MM.1S (cell line): Measurements from ENCODE around the gene TBRG1.

ENCODE experiments used
- DNase-seq: peaks from one replicate; pipeline ENCODE4 v3.0.0-alpha.2; 2015
- H2AFZ ChIP-seq: fragments of 300-600 bp; sonication (generic); 2 replicates; pipeline ENCODE4 v1.6.0; 2016; ENCODE audit warnings: antibody characterized with exemption, low read length
- H3F3A ChIP-seq: fragments of 300-600 bp; sonication (generic); 2 replicates; pipeline ENCODE4 v1.6.1; 2016; ENCODE audit warnings: mild to moderate bottlenecking, antibody characterized with exemption, low read length, moderate library complexity, mixed read lengths; ENCODE audit not compliant: insufficient read depth
- H3K27ac ChIP-seq: fragments of 300-600 bp; sonication (generic); 2 replicates; pipeline ENCODE4 v1.5.1; 2016; ENCODE audit warnings: mild to moderate bottlenecking, low read length
- H3K27me3 ChIP-seq: fragments of 300-600 bp; sonication (generic); replicated peaks from 2 replicates; pipeline ENCODE4 v1.6.0; 2016; ENCODE audit warnings: low read length; ENCODE audit not compliant: insufficient read depth
- H3K36me3 ChIP-seq: fragments of 300-600 bp; sonication (generic); replicated peaks from 2 replicates; pipeline ENCODE4 v1.6.1; 2016; ENCODE audit warnings: mild to moderate bottlenecking, low read length, mixed read lengths; ENCODE audit not compliant: insufficient read depth
- H3K4me1 ChIP-seq: fragments of 300-600 bp; sonication (generic); 2 replicates; pipeline ENCODE4 v1.6.1; 2016; ENCODE audit warnings: low read length, mixed read lengths
- H3K4me2 ChIP-seq: fragments of 300-600 bp; sonication (generic); 2 replicates; pipeline ENCODE4 v1.6.0; 2016; ENCODE audit warnings: low read depth, low read length
- H3K4me3 ChIP-seq: fragments of 300-600 bp; sonication (generic); 2 replicates; pipeline ENCODE4 v1.5.1; 2016; ENCODE audit warnings: low read length, mixed read lengths
- H3K79me2 ChIP-seq: fragments of 300-600 bp; sonication (generic); 2 replicates; pipeline ENCODE4 v1.6.1; 2016; ENCODE audit warnings: mixed run types, low read length, mixed read lengths
- H3K9ac ChIP-seq: fragments of 300-600 bp; sonication (generic); 2 replicates; pipeline ENCODE4 v1.6.1; 2016; ENCODE audit warnings: low read length, mixed read lengths
- H3K9me2 ChIP-seq: fragments of 300-600 bp; sonication (generic); replicated peaks from 2 replicates; pipeline ENCODE4 v1.6.1; 2016; ENCODE audit warnings: mild to moderate bottlenecking, low read length, mixed read lengths; ENCODE audit not compliant: insufficient read depth
- H3K9me3 ChIP-seq: fragments of 300-600 bp; sonication (generic); replicated peaks from 2 replicates; pipeline ENCODE4 v1.6.1; 2016; ENCODE audit warnings: mild to moderate bottlenecking, low read length, mixed read lengths; ENCODE audit not compliant: insufficient read depth
- H4K20me1 ChIP-seq: fragments of 300-600 bp; sonication (generic); 2 replicates; pipeline ENCODE4 v1.6.1; 2016; ENCODE audit warnings: mild to moderate bottlenecking, low read length, moderate library complexity, mixed read lengths; ENCODE audit not compliant: insufficient read depth
- CTCF ChIP-seq: fragments of 300-600 bp; sonication (generic); IDR thresholded peaks from 2 replicates; pipeline ENCODE4 v1.5.1; 2016; ENCODE audit warnings: antibody characterized with exemption, low read length, mixed read lengths
- EZH2 ChIP-seq: fragments of 300-600 bp; sonication (generic); optimal IDR thresholded peaks from 2 replicates; pipeline ENCODE3; 2017; ENCODE audit warnings: low read depth, mild to moderate bottlenecking, antibody characterized with exemption, low read length, mixed read lengths
- EZH2phosphoT487 ChIP-seq: fragments of 300-600 bp; sonication (generic); IDR thresholded peaks from 2 replicates; pipeline ENCODE4 v1.6.1; 2018; ENCODE audit warnings: antibody characterized with exemption, low read length

Gene TBRG1

GRCh38 chr11:124639186-124639585 lies 16.5 kb downstream of the TBRG1 start:
- H3K27me3 ChIP-seq: no peaks in the 10 kb centered on the region
- H3K4me3 ChIP-seq: no peak overlapping the region
- H3K4me2 ChIP-seq: no peak overlapping the region
- no peak overlapping the region for H3K27ac ChIP-seq
- no peaks in the 10 kb centered on the region for H3K9me2 ChIP-seq
- no peaks in the 10 kb centered on the region for H4K20me1 ChIP-seq
- DNase-seq: no peak
- no peaks in the 10 kb centered on the region for H3K9me3 ChIP-seq
- TF ChIP-seq EZH2phosphoT487 (no peak), CTCF (no peak), EZH2 (no peak)
- no peak overlapping the region for H3K9ac ChIP-seq
- H3K79me2 ChIP-seq: no peaks in the 10 kb centered on the region
- no peaks in the 10 kb centered on the region for H3K4me1 ChIP-seq
- H2AFZ ChIP-seq: no peak overlapping the region
- H3F3A ChIP-seq: no peaks in the 10 kb centered on the region
- H3K36me3 ChIP-seq: 0 out of 2 replicates have a peak, but pooled peaks cover 2% of the 10 kb centered on the region

GRCh38 chr11:124640666-124641065 lies 18.0 kb downstream of the TBRG1 start:
- no peaks in the 10 kb centered on the region for H4K20me1 ChIP-seq
- no peaks in the 10 kb centered on the region for H3K9me3 ChIP-seq
- no peak for TF ChIP-seq EZH2
- no peak for TF ChIP-seq EZH2phosphoT487
- TF ChIP-seq CTCF: no peak
- H3K4me3 ChIP-seq: no peak overlapping the region
- no peak overlapping the region for H3K9ac ChIP-seq
- no peaks in the 10 kb centered on the region for H3K27me3 ChIP-seq
- no peak overlapping the region for H3K27ac ChIP-seq
- no peak for DNase-seq
- 0 out of 2 replicates have a peak, but pooled peaks cover 2% of the 10 kb centered on the region for H3K36me3 ChIP-seq
- no peaks in the 10 kb centered on the region for H3K9me2 ChIP-seq
- no peaks in the 10 kb centered on the region for H3K4me1 ChIP-seq
- H2AFZ ChIP-seq: no peak overlapping the region
- no peak overlapping the region for H3K4me2 ChIP-seq
- H3K79me2 ChIP-seq: no peaks in the 10 kb centered on the region
- H3F3A ChIP-seq: no peaks in the 10 kb centered on the region

GRCh38 chr11:124642628-124643027 lies 20.0 kb downstream of the TBRG1 start:
- no peak for DNase-seq
- Histone ChIP-seq H4K20me1 (no peaks in the 10 kb centered on the region), H3K9me3 (no peaks in the 10 kb centered on the region), H3K27me3 (no peaks in the 10 kb centered on the region), H3F3A (no peaks in the 10 kb centered on the region), H3K79me2 (no peaks in the 10 kb centered on the region), H3K9ac (no peak overlapping the region), H2AFZ (no peak overlapping the region), H3K4me2 (no peak overlapping the region), H3K4me3 (no peak overlapping the region), H3K4me1 (no peaks in the 10 kb centered on the region), H3K27ac (no peak overlapping the region), H3K9me2 (no peaks in the 10 kb centered on the region), H3K36me3 (no peaks in the 10 kb centered on the region)
- no peak for TF ChIP-seq EZH2
- no peak for TF ChIP-seq EZH2phosphoT487
- no peak for TF ChIP-seq CTCF
